Muscle of arm (tissue), 12 donors: ENCODE results near the gene RBM19. TPM values are rescaled to one million over a fixed set of nuclear protein-coding genes. Genes with fewer than 3 reads are reported as not detected.
A peak's percentile ranks its signal among the peaks of the same experiment; 100 is the strongest.

Experiments used
- DNase-seq: peaks from one replicate; pipeline ENCODE4 v3.0.0-alpha.2; 2013
- polyA plus RNA-seq, 12 donors: library from polyadenylated mRNA; unstranded; fragments of 120-200 nt; gene quantifications; one replicate each; pipeline ENCODE4 v1.2.1, GENCODE V29; 2013; ENCODE audit not compliant: insufficient read length in 12 of 12

Gene RBM19
- polyA plus RNA-seq, 12 donors: 12.2 to 23.3 (median 15.3) TPM; not detected in 1

- DNase-seq: no peak
Observed at GRCh38 chr12:113860059-113860820, 105.9 kb downstream of the RBM19 start.

- DNase-seq: no peak
Observed at GRCh38 chr12:113858841-113859386, 107.2 kb downstream of the RBM19 start.

GRCh38 chr12:113857371-113857770 is 108.8 kb downstream of the RBM19 start:
- DNase-seq: no peak

- no peak for DNase-seq
Observed at GRCh38 chr12:113855998-113856397, 110.1 kb downstream of the RBM19 start.

- no peak for DNase-seq
Observed at GRCh38 chr12:113854385-113855142, 111.6 kb downstream of the RBM19 start.

GRCh38 chr12:113853491-113853890 is 112.6 kb downstream of the RBM19 start:
- DNase-seq: no peak

- DNase-seq: no peak
Observed at GRCh38 chr12:113852695-113853490, 113.2 kb downstream of the RBM19 start.

- no peak for DNase-seq
Observed at GRCh38 chr12:113852264-113852663, 113.9 kb downstream of the RBM19 start.

GRCh38 chr12:113850309-113851056 is 115.6 kb downstream of the RBM19 start:
- DNase-seq: no peak

- DNase-seq: no peak
Observed at GRCh38 chr12:113847856-113848255, 118.3 kb downstream of the RBM19 start.

- DNase-seq: peak; percentile 25
Observed at GRCh38 chr12:113846883-113847755, 119.0 kb downstream of the RBM19 start.

- DNase-seq: no peak
Observed at GRCh38 chr12:113845900-113846674, 120.0 kb downstream of the RBM19 start.

- DNase-seq: no peak
Observed at GRCh38 chr12:113844495-113845210, 121.5 kb downstream of the RBM19 start.

- DNase-seq: no peak
Observed at GRCh38 chr12:113842699-113843098, 123.4 kb downstream of the RBM19 start.

- no peak for DNase-seq
Observed at GRCh38 chr12:113841786-113842185, 124.3 kb downstream of the RBM19 start.

- no peak for DNase-seq
Observed at GRCh38 chr12:113840401-113841042, 125.6 kb downstream of the RBM19 start.

GRCh38 chr12:113838896-113839295 is 127.2 kb downstream of the RBM19 start:
- DNase-seq: no peak
